H1 (cell line): ENCODE measurements around the gene DLG4. TPM values are rescaled to one million over a fixed set of nuclear protein-coding genes. Genes with fewer than 3 reads are reported as not detected.

Experiments
- CTCF ChIA-PET: fragments of 300-600 bp; sonication (Branson Sonifier 250); formaldehyde crosslinking; loops from one replicate; lab custom pipeline; 2021; ENCODE audit not compliant: partially characterized antibody; lab: Charles Lee
- POLR2A ChIA-PET: fragments of 300-600 bp; sonication (Branson Sonifier 250); formaldehyde crosslinking; loops from one replicate; lab custom pipeline; 2021; ENCODE audit warnings: inconsistent platforms; ENCODE audit not compliant: partially characterized antibody; lab: Charles Lee
- DNase-seq, 2 experiments: peaks; one replicate each; pipeline versions ENCODE4 v3.0.0 to v3.0.0-alpha.2; 2010 to 2022; ENCODE audit warnings: low spot score in 2 of 2, low read depth in 1 of 2, mixed read lengths in 1 of 2
- FAIRE-seq: peaks from 2 replicates; lab custom pipeline; 2011; peaks lifted over from hg19 to GRCh38; lab: Jason Lieb, UNC
- H2AFZ ChIP-seq: 2 replicates; pipeline ENCODE4 v1.8.1; 2012; ENCODE audit warnings: low read length, inconsistent platforms
- H2AK5ac ChIP-seq: 2 replicates; pipeline ENCODE4 v1.6.1; 2013; ENCODE audit warnings: low read depth, low read length
- H2BK120ac ChIP-seq: replicated peaks from 2 replicates; pipeline ENCODE3; 2013; ENCODE audit warnings: low read depth, low read length, inconsistent platforms
- H2BK12ac ChIP-seq: 2 replicates; pipeline ENCODE4 v1.6.1; 2013; ENCODE audit warnings: low read depth, low read length
- H2BK15ac ChIP-seq: 2 replicates; pipeline ENCODE4 v1.6.1; 2013; ENCODE audit warnings: low read length
- H2BK20ac ChIP-seq: 2 replicates; pipeline ENCODE4 v1.6.1; 2013; ENCODE audit warnings: low read length
- H2BK5ac ChIP-seq: 2 replicates; pipeline ENCODE4 v1.6.1; 2013; ENCODE audit warnings: low read depth, low read length
- H3K14ac ChIP-seq: 2 replicates; pipeline ENCODE4 v1.6.1; 2013; ENCODE audit warnings: inconsistent platforms; ENCODE audit not compliant: insufficient read length
- H3K18ac ChIP-seq: 2 replicates; pipeline ENCODE4 v1.6.1; 2013; ENCODE audit warnings: low read length; ENCODE audit errors: extremely low read depth
- H3K23ac ChIP-seq: 2 replicates; pipeline ENCODE4 v1.6.1; 2013; ENCODE audit warnings: inconsistent platforms; ENCODE audit not compliant: insufficient read length
- H3K23me2 ChIP-seq: 2 replicates; pipeline ENCODE4 v1.6.1; 2013; ENCODE audit warnings: low read depth, low read length
- H3K27ac ChIP-seq: 2 replicates; pipeline ENCODE4 v1.6.1; 2011; ENCODE audit warnings: low read depth, low read length, inconsistent platforms
- H3K27me3 ChIP-seq, 4 experiments: replicated peaks in 1 of 4; 1 replicate in 1 of 4; 2 replicates in 3 of 4; pipeline versions ENCODE4 v1.6.1 to v1.8.1; 2011 to 2013; ENCODE audit warnings: low read length in 3 of 4, mild to moderate bottlenecking in 3 of 4, inconsistent platforms in 2 of 4, mixed read lengths in 2 of 4, moderate library complexity in 1 of 4; ENCODE audit not compliant: control insufficient read depth in 3 of 4, insufficient read depth in 3 of 4; ENCODE audit errors: extremely low read depth in 1 of 4
- H3K36me3 ChIP-seq, 4 experiments: 2 replicates each; pipeline versions ENCODE4 v1.6.1 to v1.8.1; 2011 to 2013; ENCODE audit warnings: mild to moderate bottlenecking in 4 of 4, low read length in 3 of 4, moderate library complexity in 2 of 4, control low read depth in 1 of 4, inconsistent platforms in 1 of 4; ENCODE audit not compliant: insufficient read depth in 4 of 4, control insufficient read depth in 2 of 4
- H3K4ac ChIP-seq: replicated peaks from 2 replicates; pipeline ENCODE3; 2013; ENCODE audit warnings: low read length, low read depth, mixed read lengths, inconsistent platforms; ENCODE audit not compliant: insufficient read length
- H3K4me1 ChIP-seq, 4 experiments: replicated peaks in 1 of 4; 1 replicate in 1 of 4; 2 replicates in 3 of 4; pipeline versions ENCODE4 v1.6.1 to v1.8.1; 2011 to 2013; ENCODE audit warnings: low read length in 3 of 4, inconsistent platforms in 2 of 4, mixed read lengths in 1 of 4; ENCODE audit not compliant: insufficient read depth in 4 of 4, control insufficient read depth in 3 of 4
- H3K4me2 ChIP-seq, 2 experiments: 2 replicates each; pipeline versions ENCODE4 v1.6.1 to v1.8.1; 2011 to 2013; ENCODE audit warnings: low read depth in 2 of 2, low read length in 2 of 2, control low read depth in 1 of 2, inconsistent platforms in 1 of 2, mild to moderate bottlenecking in 1 of 2; ENCODE audit not compliant: insufficient read depth in 1 of 2
- H3K4me3 ChIP-seq, 4 experiments: fragments of 200-600, 300-600 bp in 1 of 4; sonication (generic), shearing (Covaris generic), sonication (Bioruptor Twin) in 1 of 4; 2 replicates each; pipeline versions ENCODE4 v1.5.1 to v1.8.1; 2011 to 2016; ENCODE audit warnings: low read length in 4 of 4, low read depth in 3 of 4, control low read depth in 2 of 4, inconsistent platforms in 2 of 4, mild to moderate bottlenecking in 2 of 4, mixed read lengths in 1 of 4, moderate library complexity in 1 of 4; ENCODE audit not compliant: insufficient read depth in 2 of 4; ENCODE audit errors: extremely low read depth in 1 of 4
- H3K56ac ChIP-seq: replicated peaks from 2 replicates; pipeline ENCODE3; 2013; ENCODE audit warnings: low read depth, mild to moderate bottlenecking, mixed read lengths, low read length, inconsistent platforms; ENCODE audit not compliant: insufficient read length
- H3K79me1 ChIP-seq: 2 replicates; pipeline ENCODE4 v1.6.1; 2013; ENCODE audit warnings: low read depth, low read length, control low read depth
- H3K79me2 ChIP-seq, 2 experiments: 2 replicates each; pipeline versions ENCODE4 v1.6.1 to v1.8.1; 2012 to 2013; ENCODE audit warnings: low read length in 2 of 2, mild to moderate bottlenecking in 2 of 2, inconsistent platforms in 1 of 2; ENCODE audit not compliant: insufficient read depth in 2 of 2, control insufficient read depth in 1 of 2
- H3K9ac ChIP-seq, 4 experiments: replicated peaks in 1 of 4; 1 replicate in 1 of 4; 2 replicates in 3 of 4; pipeline versions ENCODE4 v1.6.1 to v1.8.1; 2011 to 2013; ENCODE audit warnings: low read depth in 3 of 4, low read length in 3 of 4, control low read depth in 2 of 4, mild to moderate bottlenecking in 2 of 4, moderate library complexity in 2 of 4, inconsistent platforms in 1 of 4; ENCODE audit errors: extremely low read depth in 1 of 4
- H3K9me3 ChIP-seq, 2 experiments: 2 replicates each; pipeline versions ENCODE4 v1.6.1 to v1.8.1; 2012 to 2013; ENCODE audit warnings: mild to moderate bottlenecking in 2 of 2, moderate library complexity in 2 of 2, control low read depth in 1 of 2, inconsistent platforms in 1 of 2, low read depth in 1 of 2, low read length in 1 of 2, mixed read lengths in 1 of 2; ENCODE audit not compliant: insufficient read depth in 2 of 2
- H4K20me1 ChIP-seq, 2 experiments: replicated peaks in 1 of 2; 2 replicates each; pipeline versions ENCODE3 to v1.8.1; 2011 to 2013; ENCODE audit warnings: inconsistent platforms in 2 of 2, low read length in 2 of 2, mild to moderate bottlenecking in 1 of 2; ENCODE audit not compliant: insufficient read depth in 2 of 2, control insufficient read depth in 1 of 2
- H4K5ac ChIP-seq: 2 replicates; pipeline ENCODE4 v1.6.1; 2013; ENCODE audit warnings: low read length, low read depth, mixed read lengths, inconsistent platforms; ENCODE audit not compliant: insufficient read length
- H4K8ac ChIP-seq: 2 replicates; pipeline ENCODE4 v1.8.0; 2013; ENCODE audit warnings: mild to moderate bottlenecking, moderate library complexity, low read length, inconsistent platforms; ENCODE audit not compliant: insufficient read depth; ENCODE audit errors: extremely low read depth
- H4K91ac ChIP-seq: replicated peaks from 2 replicates; pipeline ENCODE3; 2013; ENCODE audit warnings: low read length, mixed read lengths, inconsistent platforms; ENCODE audit not compliant: insufficient read length
- ASH2L ChIP-seq: fragments of 200-600, 300-600 bp; sonication (generic); IDR thresholded peaks from one replicate; pipeline ENCODE4 v1.7.1; 2017; ENCODE audit warnings: low read length
- BRCA1 ChIP-seq: IDR thresholded peaks from 2 replicates; pipeline ENCODE4 v1.6.1; 2012; ENCODE audit warnings: low read depth, low read length, improper control_type of control experiment
- FOSL1 ChIP-seq: IDR thresholded peaks from 2 replicates; pipeline ENCODE4 v1.6.1; 2011; ENCODE audit warnings: mild to moderate bottlenecking, low read depth, low read length, moderate library complexity; ENCODE audit not compliant: insufficient read depth
- KDM4A ChIP-seq: IDR thresholded peaks from one replicate; pipeline ENCODE4 v1.7.1; 2012; ENCODE audit warnings: low read depth, mild to moderate bottlenecking, moderate library complexity, low read length, inconsistent platforms; ENCODE audit not compliant: severe bottlenecking
- RBBP5 ChIP-seq: IDR thresholded peaks from 2 replicates; pipeline ENCODE4 v1.7.1; 2012; ENCODE audit warnings: low read depth, mild to moderate bottlenecking, inconsistent platforms, low read length, moderate library complexity, borderline replicate concordance
- RXRA ChIP-seq: IDR thresholded peaks from 2 replicates; pipeline ENCODE4 v1.6.1; 2011; ENCODE audit warnings: low read depth, mild to moderate bottlenecking, low read length, moderate library complexity; ENCODE audit not compliant: insufficient read depth
- SAP30 ChIP-seq: fragments of 300-600 bp; sonication (generic); IDR thresholded peaks from 2 replicates; pipeline ENCODE4 v1.7.1; 2012; ENCODE audit warnings: low read length, moderate library complexity, mild to moderate bottlenecking, inconsistent platforms; ENCODE audit not compliant: insufficient read depth, insufficient replicate concordance
- SIN3A ChIP-seq, 2 experiments: IDR thresholded peaks in 1 of 2; conservative IDR thresholded peaks in 1 of 2; 2 replicates each; pipeline ENCODE4 v1.6.1; 2011 to 2012; ENCODE audit warnings: low read length in 2 of 2, improper control_type of control experiment in 1 of 2, low read depth in 1 of 2, mild to moderate bottlenecking in 1 of 2
- SRF ChIP-seq: IDR thresholded peaks from 2 replicates; pipeline ENCODE4 v1.6.1; 2011; ENCODE audit warnings: mild to moderate bottlenecking, low read depth, low read length, moderate library complexity
- ZNF274 ChIP-seq: IDR thresholded peaks from 2 replicates; pipeline ENCODE4 v1.7.0; 2012; ENCODE audit warnings: low read length, borderline replicate concordance; ENCODE audit errors: extremely low read depth
- WGBS, 2 experiments: shearing (Covaris generic) in 1 of 2; methylation state at CpG; one replicate each; pipeline versions ENCODE4 v1.1.6 to v1.1.7; 2013 to 2015; ENCODE audit warnings: low lambda C conversion rate in 2 of 2, mixed read lengths in 2 of 2, inconsistent platforms in 1 of 2, low coverage in 1 of 2, missing lambda C conversion rate in 1 of 2; ENCODE audit not compliant: insufficient replicate concordance in 2 of 2, insufficient coverage in 1 of 2, insufficient read length in 1 of 2; ENCODE audit errors: extremely low coverage in 1 of 2, missing lambda C conversion rate in 1 of 2; 5-methylcytosine and 5-hydroxymethylcytosine counted together
- polyA plus RNA-seq, 7 experiments: library from polyadenylated mRNA; depleted of rRNA in 3 of 7; stranded (reverse) in 5 of 7; unstranded in 2 of 7; fragments of >200 nt in 5 of 7; fragments of 200-250 nt in 2 of 7; gene quantifications; 1 replicate in 5 of 7; 2 replicates in 1 of 7; 4 replicates in 1 of 7; pipeline versions ENCODE4 v1.2.1 to v1.2.3, GENCODE V29; 2011 to 2013; ENCODE audit warnings: missing spikeins in 2 of 7, mixed read lengths in 2 of 7
- total RNA-seq: library from RNA; stranded (reverse); fragmentation: NEBNext Ultra II Directional; extraction: Animal tissue kit (Norgen Biotek cat#: 25700); gene quantifications from 2 replicates; pipeline ENCODE4 v1.2.1, GENCODE V29; 2021

The DLG4 gene
- total and polyA plus RNA-seq, 2 of the 8 experiments (the other 6 are each of a cell fraction or from before 2014, with no cell fraction given) = 18.9 to 45.9 TPM

GRCh38 chr17:7234083-7234951 is 14.7 kb upstream of the DLG4 start, which contains the start of gene DVL2:
Gene DVL2 (minus strand): TSS chr17:7234517. CDS start chr17:7234262, 255 bp downstream.
- peak within 1 kb of the TSS; percentile 48 for H3K18ac ChIP-seq
- peak within 1 kb of the TSS; percentile 96 for H4K8ac ChIP-seq
- H3K36me3 ChIP-seq = peaks cover 17 to 32% (median 30%) of the 10 kb centered on the region in 4 experiments; a peak in 7 of 8 replicates
- H2BK20ac ChIP-seq = no peak within 1 kb of the TSS
- H3K79me2 ChIP-seq = peaks cover 13 to 68% of the 10 kb centered on the region in 2 experiments
- no peak within 1 kb of the TSS for H2AFZ ChIP-seq
- H3K9me3 ChIP-seq = no peaks in the 10 kb centered on the region
- H2BK15ac ChIP-seq = no peak within 1 kb of the TSS; the same call in 1 of the 2 replicates
- peak within 1 kb of the TSS; percentile 17 for H4K91ac ChIP-seq
- H2AK5ac ChIP-seq = peak within 1 kb of the TSS; percentile 26; the same call in 1 of the 2 replicates
- peak within 1 kb of the TSS; percentile 87 for H2BK5ac ChIP-seq
- H3K4me2 ChIP-seq = peak within 1 kb of the TSS; percentile 56 to 85
- peak within 1 kb of the TSS; percentile 87 for H3K56ac ChIP-seq
- ChIA-PET CTCF (interaction anchor here (1.0 to 6.4 kb wide), 4 partner anchors 10 to 219 kb away, joined by 3 to 46 read pairs (median 4); partner anchors contain the start of genes ACADVL and DLG4), POLR2A (interaction anchor here (0.8 to 19.7 kb wide), 20 partner anchors 9 to 452 kb away, joined by 3 to 386 read pairs (median 6); partner anchors contain the start of genes ACADVL, CLDN7, CTDNEP1 and DLG4)
- H4K5ac ChIP-seq = peak within 1 kb of the TSS; percentile 83
- no peak within 1 kb of the TSS for H2BK120ac ChIP-seq
- H3K23ac ChIP-seq = no peak within 1 kb of the TSS
- peaks cover 3 to 14% (median 6%) of the 10 kb centered on the region in 4 experiments; a peak in 6 of 7 replicates for H3K4me1 ChIP-seq
- 5% methylated on average over 46 of the region's 72 CpGs; no CpG with 5 or more reads in 1 of the 2 experiments for WGBS, 2 experiments
- peaks cover 13% of the 10 kb centered on the region for H3K79me1 ChIP-seq
- peaks cover 17 to 41% of the 10 kb centered on the region in 2 experiments for H4K20me1 ChIP-seq
- peak within 1 kb of the TSS; percentile 68 to 89 (median 80) for H3K4me3 ChIP-seq
- FAIRE-seq (peak; percentile 52), DNase-seq (peak in 1 of 2 experiments; percentile 95)
- no peak within 1 kb of the TSS for H3K14ac ChIP-seq
- 0 out of 2 replicates have a peak within 1 kb of the TSS, but pooled peaks have one; percentile 33 for H2BK12ac ChIP-seq
- H3K23me2 ChIP-seq = no peaks in the 10 kb centered on the region
- no peak within 1 kb of the TSS for H3K4ac ChIP-seq
- peak within 1 kb of the TSS; percentile 73 to 90 (median 82) for H3K9ac ChIP-seq
- peak within 1 kb of the TSS; percentile 71 for H3K27ac ChIP-seq
- no peaks in the 10 kb centered on the region for H3K27me3 ChIP-seq
- TF ChIP-seq SIN3A (conservative IDR thresholded peaks at IDR 0.05 in 1 of 2, IDR thresholded peaks at IDR 0.05 in 1 of 2; ENCODE audit: low read depth in 1 of 2, low read length in 2 of 2) (peak; percentile 95 to 97), BRCA1 (no peak), ASH2L (peak; percentile 85), SRF (no peak), ZNF274 (no peak), RBBP5 (peak; percentile 69; the same call in 1 of the 2 replicates), RXRA (no peak), FOSL1 (no peak), SAP30 (no peak), KDM4A (peak; percentile 85)
